ENCODE measurements around the gene BLVRB. TPM values are rescaled to one million over a fixed set of nuclear protein-coding genes. Genes with fewer than 3 reads are reported as not detected.

The BLVRB gene
- total RNA-seq, 1 experiment from 2014 or later: 113 TPM

DNA sequence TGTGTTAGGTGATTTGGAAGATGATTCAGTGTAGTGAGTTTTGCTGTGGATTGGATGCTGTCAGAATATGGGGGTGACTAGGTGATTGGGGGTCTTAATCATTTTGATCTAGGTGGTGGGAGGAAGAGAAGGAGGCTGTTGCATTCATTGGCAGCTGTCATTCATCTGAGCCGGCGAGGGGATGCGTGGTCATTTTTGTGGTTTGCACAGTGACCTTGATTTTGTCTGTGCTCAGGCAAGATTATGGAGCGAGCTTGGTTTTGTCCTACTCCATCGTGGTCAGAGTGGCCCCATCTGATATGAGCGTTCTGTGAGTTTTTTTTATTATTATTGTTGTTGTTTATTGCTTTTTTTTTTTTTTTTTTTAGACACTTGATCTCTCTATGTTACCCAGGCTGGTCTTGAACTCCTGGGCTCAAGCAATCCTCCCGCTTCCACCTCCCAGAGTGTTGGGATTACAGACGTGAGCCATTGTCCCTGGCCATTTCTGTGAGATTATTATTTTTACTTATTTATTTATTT is 43.3 kb upstream of the BLVRB start:
- Histone ChIP-seq H3K27me3 (ENCODE audit: insufficient read depth, low read length) (no peaks in the 10 kb centered on the region), H3K9ac (ENCODE audit: low read length) (no peak overlapping the region), H4K20me1 (ENCODE audit: insufficient read depth) (no peaks in the 10 kb centered on the region), H3K4me3 (replicated peaks in 1 of 2; ENCODE audit: low read depth in 1 of 2, low read length in 2 of 2) (no peak overlapping the region), H3K9me2 (ENCODE audit: insufficient read depth) (no peaks in the 10 kb centered on the region), H3K4me2 (ENCODE audit: low read length) (no peak overlapping the region), H2AFZ (ENCODE audit: low read depth, low read length, poor library complexity, severe bottlenecking) (no peak overlapping the region), H3K9me3 (ENCODE audit: control insufficient read depth in 1 of 2, insufficient read depth in 1 of 2, low read depth in 1 of 2, low read length in 2 of 2) (no peaks in the 10 kb centered on the region), H3K27ac (ENCODE audit: low read depth, low read length) (no peak overlapping the region), H3K36me3 (ENCODE audit: control insufficient read depth in 1 of 2, insufficient read depth in 2 of 2, low read length in 2 of 2) (no peaks in the 10 kb centered on the region), H3K4me1 (ENCODE audit: control insufficient read depth in 1 of 2, insufficient read depth in 2 of 2, low read length in 2 of 2) (no peaks in the 10 kb centered on the region), H3K79me2 (ENCODE audit: insufficient read depth, low read length) (no peaks in the 10 kb centered on the region)
- intact Hi-C loops (cut with micrococcal nuclease): no loop called here
- DNase-seq (ENCODE audit: low read depth, low spot score) (no peak), ATAC-seq (no peak)
- ChIA-PET RAD21 (ENCODE audit: low non-redundant PET in 1 of 2, low total read pairs in 2 of 2, uncharacterized antibody in 2 of 2, unreplicated experiment in 2 of 2) (no interaction called here), CTCF (no interaction called here), POLR2A (no interaction called here)
- no TSS peak for BruUV-seq (replicated peaks)
- TF ChIP-seq POLR2A (IDR thresholded peaks at IDR 0.05; ENCODE audit: borderline replicate concordance, extremely low read depth, insufficient read depth, insufficient read length): no peak
- no peak for TF ChIP-seq ZFX (IDR thresholded peaks at IDR 0.05)
- TF ChIP-seq TCF7L2 (IDR thresholded peaks at IDR 0.05; ENCODE audit: borderline replicate concordance, extremely low read depth, insufficient read depth, insufficient read length): no peak
- TF ChIP-seq, protein P1, sequence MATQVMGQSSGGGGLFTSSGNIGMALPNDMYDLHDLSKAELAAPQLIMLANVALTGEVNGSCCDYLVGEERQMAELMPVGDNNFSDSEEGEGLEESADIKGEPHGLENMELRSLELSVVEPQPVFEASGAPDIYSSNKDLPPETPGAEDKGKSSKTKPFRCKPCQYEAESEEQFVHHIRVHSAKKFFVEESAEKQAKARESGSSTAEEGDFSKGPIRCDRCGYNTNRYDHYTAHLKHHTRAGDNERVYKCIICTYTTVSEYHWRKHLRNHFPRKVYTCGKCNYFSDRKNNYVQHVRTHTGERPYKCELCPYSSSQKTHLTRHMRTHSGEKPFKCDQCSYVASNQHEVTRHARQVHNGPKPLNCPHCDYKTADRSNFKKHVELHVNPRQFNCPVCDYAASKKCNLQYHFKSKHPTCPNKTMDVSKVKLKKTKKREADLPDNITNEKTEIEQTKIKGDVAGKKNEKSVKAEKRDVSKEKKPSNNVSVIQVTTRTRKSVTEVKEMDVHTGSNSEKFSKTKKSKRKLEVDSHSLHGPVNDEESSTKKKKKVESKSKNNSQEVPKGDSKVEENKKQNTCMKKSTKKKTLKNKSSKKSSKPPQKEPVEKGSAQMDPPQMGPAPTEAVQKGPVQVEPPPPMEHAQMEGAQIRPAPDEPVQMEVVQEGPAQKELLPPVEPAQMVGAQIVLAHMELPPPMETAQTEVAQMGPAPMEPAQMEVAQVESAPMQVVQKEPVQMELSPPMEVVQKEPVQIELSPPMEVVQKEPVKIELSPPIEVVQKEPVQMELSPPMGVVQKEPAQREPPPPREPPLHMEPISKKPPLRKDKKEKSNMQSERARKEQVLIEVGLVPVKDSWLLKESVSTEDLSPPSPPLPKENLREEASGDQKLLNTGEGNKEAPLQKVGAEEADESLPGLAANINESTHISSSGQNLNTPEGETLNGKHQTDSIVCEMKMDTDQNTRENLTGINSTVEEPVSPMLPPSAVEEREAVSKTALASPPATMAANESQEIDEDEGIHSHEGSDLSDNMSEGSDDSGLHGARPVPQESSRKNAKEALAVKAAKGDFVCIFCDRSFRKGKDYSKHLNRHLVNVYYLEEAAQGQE (IDR thresholded peaks at IDR 0.05; ENCODE audit: low read depth): no peak
- no peak for TF ChIP-seq SRF (IDR thresholded peaks at IDR 0.05; ENCODE audit: low read depth)
- no peak for TF ChIP-seq EZH2 (IDR thresholded peaks at IDR 0.05)
- TF ChIP-seq ZNF274 (IDR thresholded peaks at IDR 0.05; ENCODE audit: low read depth, low read length): no peak
- TF ChIP-seq YY1 (IDR thresholded peaks at IDR 0.05; ENCODE audit: extremely low read depth, insufficient replicate concordance, low read depth, low read length): no peak
- no peak for TF ChIP-seq ELF1 (IDR thresholded peaks at IDR 0.05; ENCODE audit: borderline replicate concordance, low read depth)
- TF ChIP-seq, protein P2, sequence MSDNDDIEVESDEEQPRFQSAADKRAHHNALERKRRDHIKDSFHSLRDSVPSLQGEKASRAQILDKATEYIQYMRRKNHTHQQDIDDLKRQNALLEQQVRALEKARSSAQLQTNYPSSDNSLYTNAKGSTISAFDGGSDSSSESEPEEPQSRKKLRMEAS (IDR thresholded peaks at IDR 0.05): no peak
- no peak for TF ChIP-seq JUND (IDR thresholded peaks at IDR 0.05)
- no peak for TF ChIP-seq FOSL1 (IDR thresholded peaks at IDR 0.05; ENCODE audit: low read depth)
- TF ChIP-seq EZH2phosphoT487 (IDR thresholded peaks at IDR 0.05; ENCODE audit: borderline replicate concordance): no peak
- no peak for TF ChIP-seq EGR1 (IDR thresholded peaks at IDR 0.05; ENCODE audit: low read depth)
- no peak for TF ChIP-seq POLR2AphosphoS5 (IDR thresholded peaks at IDR 0.05; ENCODE audit: low read depth, low read length)
- no peak for TF ChIP-seq RAD21 (IDR thresholded peaks at IDR 0.05; ENCODE audit: low read depth)
- no peak for TF ChIP-seq CEBPB (IDR thresholded peaks at IDR 0.05; ENCODE audit: low read depth)
- TF ChIP-seq, protein P3, sequence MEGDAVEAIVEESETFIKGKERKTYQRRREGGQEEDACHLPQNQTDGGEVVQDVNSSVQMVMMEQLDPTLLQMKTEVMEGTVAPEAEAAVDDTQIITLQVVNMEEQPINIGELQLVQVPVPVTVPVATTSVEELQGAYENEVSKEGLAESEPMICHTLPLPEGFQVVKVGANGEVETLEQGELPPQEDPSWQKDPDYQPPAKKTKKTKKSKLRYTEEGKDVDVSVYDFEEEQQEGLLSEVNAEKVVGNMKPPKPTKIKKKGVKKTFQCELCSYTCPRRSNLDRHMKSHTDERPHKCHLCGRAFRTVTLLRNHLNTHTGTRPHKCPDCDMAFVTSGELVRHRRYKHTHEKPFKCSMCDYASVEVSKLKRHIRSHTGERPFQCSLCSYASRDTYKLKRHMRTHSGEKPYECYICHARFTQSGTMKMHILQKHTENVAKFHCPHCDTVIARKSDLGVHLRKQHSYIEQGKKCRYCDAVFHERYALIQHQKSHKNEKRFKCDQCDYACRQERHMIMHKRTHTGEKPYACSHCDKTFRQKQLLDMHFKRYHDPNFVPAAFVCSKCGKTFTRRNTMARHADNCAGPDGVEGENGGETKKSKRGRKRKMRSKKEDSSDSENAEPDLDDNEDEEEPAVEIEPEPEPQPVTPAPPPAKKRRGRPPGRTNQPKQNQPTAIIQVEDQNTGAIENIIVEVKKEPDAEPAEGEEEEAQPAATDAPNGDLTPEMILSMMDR (IDR thresholded peaks at IDR 0.05 in 2 of 3, conservative IDR thresholded peaks at IDR 0.05 in 1 of 3; ENCODE audit: borderline replicate concordance in 1 of 3, insufficient read depth in 1 of 3, low read depth in 2 of 3, low read length in 2 of 3): no peak
